K562 (cell line): ENCODE results near the gene PNCK.

Experiments used
- EZH2 ChIP-seq: IDR thresholded peaks from 2 replicates; pipeline ENCODE4 v1.6.1; 2012; ENCODE audit warnings: low read depth, mild to moderate bottlenecking, inconsistent platforms, low read length, borderline replicate concordance
- GABPB1 ChIP-seq: sonication (generic); formaldehyde crosslinking; IDR thresholded peaks from 2 replicates; pipeline ENCODE4 v1.8.0; 2022; ENCODE audit warnings: mild to moderate bottlenecking, missing genetic modification reagents
- MYBL2 ChIP-seq, 2 experiments: fragments of 450-650 bp in 1 of 2; sonication (generic) in 1 of 2; formaldehyde crosslinking in 1 of 2; IDR thresholded peaks; 2 replicates each; pipeline versions ENCODE4 v1.6.1 to v1.8.1; 2017 to 2022; ENCODE audit warnings: borderline replicate concordance in 1 of 2, inconsistent platforms in 1 of 2, low read depth in 1 of 2, mild to moderate bottlenecking in 1 of 2, missing genetic modification reagents in 1 of 2, moderate library complexity in 1 of 2
- TBL1XR1 ChIP-seq, 2 experiments: IDR thresholded peaks; 2 replicates each; pipeline ENCODE4 v1.6.1; 2012; ENCODE audit warnings: improper control_type of control experiment in 2 of 2, low read length in 2 of 2, mild to moderate bottlenecking in 1 of 2
- TCFL5 ChIP-seq: fragments of 250-450 bp; sonication (Bioruptor Pico); conservative IDR thresholded peaks from 2 replicates; pipeline ENCODE4 v1.6.1; 2021; ENCODE audit warnings: mild to moderate bottlenecking, moderate library complexity, matching md5 sums
- ZNF175 ChIP-seq: fragments of 200-800 bp; sonication (Bioruptor generic); IDR thresholded peaks from 2 replicates; pipeline ENCODE4 v1.6.1; 2016; ENCODE audit warnings: low read depth, mild to moderate bottlenecking, missing genetic modification characterization, missing compliant biosample characterization

- TF ChIP-seq EZH2 (no peak), GABPB1 (CRISPR knock-in tag) (no peak), TBL1XR1 (IDR thresholded peaks at IDR 0.05; ENCODE audit: low read length in 2 of 2) (no peak), ZNF175 (CRISPR knock-in tag) (no peak), MYBL2 (IDR thresholded peaks at IDR 0.05; ENCODE audit: low read depth) (no peak), MYBL2 (CRISPR knock-in tag; IDR thresholded peaks at IDR 0.05; ENCODE audit: borderline replicate concordance) (no peak), TCFL5 (no peak)
These were observed 11.5 kb upstream of the PNCK start for GRCh38 chrX:153685156-153685536.
